Psoas muscle (tissue), 8 donors: ENCODE results near the gene LZTFL1. TPM values are rescaled to one million over a fixed set of nuclear protein-coding genes. Genes with fewer than 3 reads are reported as not detected.

Experiments
- ATAC-seq, 4 donors: fragments of 200-7000 bp; cut with Tn5 transposase; one replicate each; pipeline ENCODE4 v1.9.1; 2020; ENCODE audit warnings: moderate library complexity in 3 of 4, mild to moderate bottlenecking in 2 of 4
- DNase-seq, 2 donors: peaks; one replicate each; pipeline ENCODE4 v3.0.0-alpha.2; 2020
- H3K27ac ChIP-seq: fragments of 200-600 bp; one replicate; pipeline ENCODE4 v1.8.0; 2022
- H3K27me3 ChIP-seq, 3 donors: fragments of 200-600 bp in 1 of 3; one replicate each; pipeline versions ENCODE4 v1.6.1 to v1.8.0; 2013 to 2022; ENCODE audit warnings: low read length in 2 of 3, mild to moderate bottlenecking in 2 of 3, moderate library complexity in 1 of 3; ENCODE audit not compliant: insufficient read depth in 3 of 3
- H3K36me3 ChIP-seq, 2 donors: fragments of 200-600 bp in 1 of 2; one replicate each; pipeline versions ENCODE4 v1.6.1 to v1.8.0; 2013 to 2022; ENCODE audit warnings: low read depth in 1 of 2, mild to moderate bottlenecking in 1 of 2, moderate library complexity in 1 of 2; ENCODE audit not compliant: insufficient read depth in 1 of 2
- H3K4me1 ChIP-seq: fragments of 200-600 bp; one replicate; pipeline ENCODE4 v1.8.0; 2022
- H3K4me3 ChIP-seq: fragments of 200-600 bp; one replicate; pipeline ENCODE4 v1.8.0; 2022; ENCODE audit warnings: mild to moderate bottlenecking
- H3K9me3 ChIP-seq: fragments of 200-600 bp; one replicate; pipeline ENCODE4 v1.8.0; 2022
- CTCF ChIP-seq: fragments of 200-600 bp; IDR thresholded peaks from one replicate; pipeline ENCODE4 v1.8.0; 2022; ENCODE audit warnings: antibody characterized with exemption
- WGBS, 3 donors: extraction: QIAGEN DNeasy Blood & Tissue Kit; methylation state at CpG; one replicate each; pipeline versions ENCODE4 v1.1.6 to v1.1.7; 2013; 5-methylcytosine and 5-hydroxymethylcytosine counted together
- intact Hi-C, 2 donors: fragments of 100-400 bp; cut with DNase I; formaldehyde crosslinking; loops; one replicate each; pipeline versions ENCODE4 v1.11.0 to v1.14.2; 2022
- polyA plus RNA-seq, 3 donors: library from polyadenylated mRNA; stranded (reverse); fragments of 200-250 nt; gene quantifications; one replicate each; pipeline ENCODE4 v1.2.3, GENCODE V29; 2013
- total RNA-seq, 4 donors: library from RNA; stranded (reverse); fragmentation: NEBNext Ultra II Directional in 2 of 4; extraction: Animal tissue kit (Norgen Biotek cat#: 25700) in 2 of 4; gene quantifications; one replicate each; pipeline versions ENCODE4 v1.2.1 to v1.2.4, GENCODE V29; 2021 to 2023
- donor health status: healthy with polysubstance abuse.
- donor health status: DM: no; HTN: no; CAD: no; lungs with moderate emphysema.
- donor health status: Bipolar disorder and iron deficiency.
- donor health status: healthy.
- donor health status: DM: yes; HTN: yes; CAD: no.
- donor health status: DM: no; HTN: no; CAD: no.
- donor health status: DM: no; HTN: no; CAD: no.
- donor health status: DM: yes; HTN: yes; CAD: no.

LZTFL1 gene
- total and polyA plus RNA-seq, 7 donors: 3.1 to 15.9 (median 5.3) TPM

DNA sequence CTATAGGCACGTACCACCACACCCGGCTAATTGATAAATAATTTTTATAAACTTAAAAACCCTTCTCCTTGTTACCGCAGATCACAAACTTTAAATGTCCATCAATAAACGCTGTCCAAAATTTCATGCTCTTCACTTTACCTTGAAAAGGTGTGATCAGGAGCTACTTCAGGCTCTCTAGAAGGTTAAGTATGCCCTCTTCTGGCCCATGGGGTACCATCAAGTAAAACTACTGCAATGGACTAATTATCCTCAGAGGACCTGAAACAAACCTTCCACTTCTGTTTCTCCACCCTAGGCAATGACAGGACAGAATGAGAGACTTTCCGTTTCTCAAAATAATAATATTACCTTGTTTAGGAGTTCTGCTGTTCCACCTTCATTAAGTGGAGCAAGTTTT, 9.2 kb downstream of the LZTFL1 start:
- H3K4me3 ChIP-seq: no peak overlapping the region
- TF ChIP-seq CTCF: peak; percentile 55
- no peak overlapping the region for H3K27ac ChIP-seq
- peaks cover 2 to 88% of the 10 kb centered on the region in 2 donors for H3K36me3 ChIP-seq
- no peak for DNase-seq
- H3K27me3 ChIP-seq: no peaks in the 10 kb centered on the region
- intact Hi-C loops: loop anchor here in 1 of 2 donors (1.0 kb wide), 1 partner anchor 71 kb away; no protein-coding TSS in a partner anchor
- peak in 3 of 4 donors; percentile 69 to 86 (median 75) for ATAC-seq
- 96 to 99% (median 97%) methylated on average over 5 of the region's 5 CpGs for WGBS, 3 donors
- H3K4me1 ChIP-seq: no peaks in the 10 kb centered on the region
- H3K9me3 ChIP-seq: no peaks in the 10 kb centered on the region

DNA sequence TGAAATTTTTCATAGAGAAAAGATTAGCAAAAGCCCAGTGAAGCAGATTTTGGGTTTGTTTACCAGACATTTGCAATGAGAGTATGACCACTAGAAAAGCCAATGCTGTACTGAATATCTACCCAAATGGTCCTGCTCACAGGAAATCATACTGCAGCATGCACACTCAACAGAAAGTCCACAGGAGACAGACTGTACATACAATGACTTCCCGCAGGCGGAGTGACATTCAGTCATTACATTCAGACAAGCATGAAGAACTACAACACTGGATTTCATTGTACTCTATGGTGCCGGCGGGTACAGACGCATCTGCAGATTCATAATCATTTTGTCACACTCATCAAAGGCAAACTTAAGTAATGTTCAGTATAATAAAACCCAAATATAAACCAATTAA, 11.8 kb downstream of the LZTFL1 start:
- Histone ChIP-seq H3K4me3 (no peak overlapping the region), H3K36me3 (peaks cover 2 to 95% of the 10 kb centered on the region in 2 donors), H3K9me3 (no peaks in the 10 kb centered on the region), H3K27me3 (no peaks in the 10 kb centered on the region), H3K27ac (no peak overlapping the region), H3K4me1 (peaks cover 5% of the 10 kb centered on the region)
- ATAC-seq (no peak), DNase-seq (no peak)
- TF ChIP-seq CTCF: no peak
- WGBS, 3 donors: 71 to 87% (median 75%) methylated on average over 5 of the region's 5 CpGs
- intact Hi-C loops: loop anchor here in 1 of 2 donors (2.0 kb wide), 1 partner anchor 69 kb away; no protein-coding TSS in a partner anchor

DNA sequence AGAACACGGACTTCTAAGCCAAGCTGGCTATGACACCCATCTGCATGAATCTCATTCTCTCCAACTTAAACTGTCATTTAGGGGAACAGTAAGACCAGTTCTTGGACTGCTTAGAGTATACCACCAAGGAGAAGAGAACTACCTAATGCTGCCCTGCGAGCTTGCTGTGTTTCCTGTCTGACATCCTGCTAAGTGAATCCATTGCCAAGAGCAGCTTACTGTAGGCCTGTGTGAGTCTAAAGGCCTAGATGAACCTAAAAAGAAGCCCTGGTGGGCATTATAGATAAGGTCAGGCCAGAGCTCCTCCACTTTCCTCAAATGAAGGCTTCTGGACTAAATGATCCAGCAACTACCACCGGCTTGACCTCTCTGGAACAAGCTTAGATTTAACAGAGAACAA, 15.0 kb downstream of the LZTFL1 start:
- Histone ChIP-seq H3K27ac (peak overlapping the region; percentile 12), H3K36me3 (peaks cover 2 to 78% of the 10 kb centered on the region in 2 donors), H3K9me3 (no peaks in the 10 kb centered on the region), H3K4me1 (peaks cover 9% of the 10 kb centered on the region), H3K4me3 (no peak overlapping the region), H3K27me3 (no peaks in the 10 kb centered on the region)
- WGBS, 3 donors: 65 to 81% (median 71%) methylated on average over 3 of the region's 3 CpGs
- no peak for ATAC-seq
- no peak for TF ChIP-seq CTCF
- intact Hi-C loops: no loop called here
- no peak for DNase-seq

GRCh38 chr3:45826321-45826720, 15.6 kb downstream of the LZTFL1 start:
- DNase-seq: no peak
- Histone ChIP-seq H3K4me1 (peaks cover 11% of the 10 kb centered on the region), H3K27ac (peak overlapping the region; percentile 12), H3K9me3 (no peaks in the 10 kb centered on the region), H3K27me3 (no peaks in the 10 kb centered on the region), H3K36me3 (peaks cover 0 to 72% of the 10 kb centered on the region in 2 donors), H3K4me3 (no peak overlapping the region)
- no peak for ATAC-seq
- no peak for TF ChIP-seq CTCF
- 59 to 78% (median 62%) methylated on average over 2 of the region's 2 CpGs for WGBS, 3 donors
- intact Hi-C loops: no loop called here

DNA sequence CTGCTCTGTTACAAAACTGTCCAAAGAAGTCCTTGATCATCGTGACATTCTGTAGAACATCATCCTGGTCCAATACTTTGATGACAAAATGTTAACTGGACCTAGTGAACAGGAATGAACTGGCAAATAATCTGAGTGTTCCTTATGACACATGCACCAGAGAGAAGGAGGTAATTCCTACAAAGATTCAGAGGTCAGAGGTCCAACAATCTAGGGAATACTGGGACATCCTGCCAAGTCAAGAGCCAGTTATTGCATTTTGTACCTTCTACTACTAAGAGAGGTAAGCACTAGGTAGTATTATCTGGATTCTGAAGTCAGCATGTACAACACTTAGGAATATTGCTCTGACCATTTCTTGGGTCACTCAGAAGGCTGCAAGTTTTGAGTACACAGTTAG, 20.8 kb downstream of the LZTFL1 start:
- Histone ChIP-seq H3K27ac (no peak overlapping the region), H3K27me3 (no peaks in the 10 kb centered on the region), H3K4me3 (no peak overlapping the region), H3K4me1 (peaks cover 40% of the 10 kb centered on the region), H3K9me3 (no peaks in the 10 kb centered on the region), H3K36me3 (peaks cover 0 to 25% of the 10 kb centered on the region in 2 donors)
- no peak for TF ChIP-seq CTCF
- intact Hi-C loops: no loop called here
- ATAC-seq (no peak), DNase-seq (no peak)
- 86 to 99% (median 97%) methylated on average over 1 of the region's 1 CpG for WGBS, 3 donors
